ENCODE data around the gene TTLL13. TPM values are rescaled to one million over a fixed set of nuclear protein-coding genes. Genes with fewer than 3 reads are reported as not detected.

TTLL13 gene
- total RNA-seq, 1 donor from 2014 or later: not detected

DNA sequence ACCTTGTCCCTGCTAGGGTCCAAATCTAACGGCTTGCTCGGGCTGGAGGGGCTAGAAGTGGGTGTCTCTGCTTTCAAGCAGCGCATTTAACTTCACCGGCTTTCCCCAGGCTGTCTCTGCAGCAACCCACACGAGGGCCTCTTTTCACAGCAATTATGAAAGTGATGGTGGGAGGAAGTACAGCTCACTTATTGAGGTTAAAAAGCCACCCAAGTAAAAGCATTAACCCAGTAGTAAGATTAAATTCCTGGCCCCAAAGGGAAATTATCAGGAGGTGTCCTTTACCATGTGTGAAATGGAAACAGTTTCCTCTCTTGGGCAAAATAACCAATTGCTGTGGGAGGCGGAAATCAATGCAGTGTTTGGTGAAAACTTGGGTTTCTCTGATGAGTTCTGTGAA is 57.2 kb downstream of the TTLL13 start:
- Histone ChIP-seq H3K4me3 (ENCODE audit: low read depth, low read length) (no peak overlapping the region), H3K27me3 (ENCODE audit: control insufficient read depth, insufficient read depth, low read length) (no peaks in the 10 kb centered on the region), H3K36me3 (ENCODE audit: control insufficient read depth, insufficient read depth, low read length) (no peaks in the 10 kb centered on the region)
- DNase-seq (ENCODE audit: low read depth): no peak
- TF ChIP-seq, protein P1, sequence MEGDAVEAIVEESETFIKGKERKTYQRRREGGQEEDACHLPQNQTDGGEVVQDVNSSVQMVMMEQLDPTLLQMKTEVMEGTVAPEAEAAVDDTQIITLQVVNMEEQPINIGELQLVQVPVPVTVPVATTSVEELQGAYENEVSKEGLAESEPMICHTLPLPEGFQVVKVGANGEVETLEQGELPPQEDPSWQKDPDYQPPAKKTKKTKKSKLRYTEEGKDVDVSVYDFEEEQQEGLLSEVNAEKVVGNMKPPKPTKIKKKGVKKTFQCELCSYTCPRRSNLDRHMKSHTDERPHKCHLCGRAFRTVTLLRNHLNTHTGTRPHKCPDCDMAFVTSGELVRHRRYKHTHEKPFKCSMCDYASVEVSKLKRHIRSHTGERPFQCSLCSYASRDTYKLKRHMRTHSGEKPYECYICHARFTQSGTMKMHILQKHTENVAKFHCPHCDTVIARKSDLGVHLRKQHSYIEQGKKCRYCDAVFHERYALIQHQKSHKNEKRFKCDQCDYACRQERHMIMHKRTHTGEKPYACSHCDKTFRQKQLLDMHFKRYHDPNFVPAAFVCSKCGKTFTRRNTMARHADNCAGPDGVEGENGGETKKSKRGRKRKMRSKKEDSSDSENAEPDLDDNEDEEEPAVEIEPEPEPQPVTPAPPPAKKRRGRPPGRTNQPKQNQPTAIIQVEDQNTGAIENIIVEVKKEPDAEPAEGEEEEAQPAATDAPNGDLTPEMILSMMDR (IDR thresholded peaks at IDR 0.05; ENCODE audit: insufficient read depth, low read length, poor library complexity, severe bottlenecking): no peak

DNA sequence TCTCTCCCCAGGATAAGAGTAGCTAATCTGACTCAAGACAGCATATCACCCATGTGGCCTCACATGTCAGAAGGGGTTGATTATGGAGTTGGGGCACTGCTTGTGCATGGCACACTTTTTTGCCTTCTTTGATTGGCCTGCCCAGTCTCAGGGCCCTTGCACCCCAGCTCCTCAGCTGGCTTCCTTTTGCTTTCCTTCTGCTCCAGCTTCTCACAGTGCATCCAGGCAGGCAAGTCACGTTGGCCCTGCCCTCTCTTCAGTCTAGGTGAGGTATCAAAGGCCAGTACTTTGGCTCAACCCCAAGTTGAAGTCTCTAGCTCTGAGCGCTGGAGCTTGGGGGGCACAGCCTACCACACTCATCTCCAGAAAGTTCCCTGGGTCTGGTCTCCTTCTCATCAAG is 58.3 kb downstream of the TTLL13 start:
- Histone ChIP-seq H3K27me3 (ENCODE audit: control insufficient read depth, insufficient read depth, low read length) (no peaks in the 10 kb centered on the region), H3K36me3 (ENCODE audit: control insufficient read depth, insufficient read depth, low read length) (no peaks in the 10 kb centered on the region), H3K4me3 (ENCODE audit: low read depth, low read length) (no peak overlapping the region)
- TF ChIP-seq, protein P1 (IDR thresholded peaks at IDR 0.05; ENCODE audit: insufficient read depth, low read length, poor library complexity, severe bottlenecking): no peak
- no peak for DNase-seq (ENCODE audit: low read depth)

DNA sequence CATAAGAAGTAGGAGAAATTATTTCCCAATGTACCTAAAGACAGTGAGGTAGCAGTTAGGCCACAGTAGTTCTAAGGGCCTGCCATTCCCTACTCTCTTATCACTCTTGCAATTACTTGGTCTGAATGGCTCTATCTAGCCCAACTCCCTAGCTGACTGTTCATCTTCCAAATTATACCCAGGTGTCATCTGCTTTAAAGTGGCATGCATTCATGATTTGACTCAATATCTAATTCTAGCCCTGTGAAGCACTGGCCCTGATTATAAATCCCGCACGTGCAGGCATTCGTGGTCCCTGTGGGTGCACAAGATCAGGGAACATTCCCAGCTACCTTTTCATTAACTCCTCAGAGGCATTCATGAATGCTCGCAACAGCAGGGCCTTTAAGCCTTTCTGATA is 59.7 kb downstream of the TTLL13 start:
- TF ChIP-seq, protein P1 (IDR thresholded peaks at IDR 0.05; ENCODE audit: insufficient read depth, low read length, poor library complexity, severe bottlenecking): no peak

More for the DNA sequence above, 59.7 kb downstream of the TTLL13 start:
- Histone ChIP-seq H3K36me3 (ENCODE audit: control insufficient read depth, insufficient read depth, low read length) (no peaks in the 10 kb centered on the region), H3K27me3 (ENCODE audit: control insufficient read depth, insufficient read depth, low read length) (no peaks in the 10 kb centered on the region), H3K4me3 (ENCODE audit: low read depth, low read length) (no peak overlapping the region)
- no peak for DNase-seq (ENCODE audit: low read depth)

Other genes with a start within 250 kb of the TTLL13 start
- gene ZNF710, start 248.2 kb upstream of the TTLL13 start, total RNA-seq: 25.4 and 26.8 TPM in 2 replicates
- gene IDH2, start 147.1 kb upstream of the TTLL13 start, total RNA-seq: 79.1 and 92.7 TPM in 2 replicates
- 44.2 and 51.2 TPM in 2 replicates for gene SEMA4B, start 48.2 kb upstream of the TTLL13 start, total RNA-seq
- 33.6 and 38.1 TPM in 2 replicates for gene CIB1, start 15.6 kb upstream of the TTLL13 start, total RNA-seq
- 8.1 and 11.0 TPM in 2 replicates for gene GDPGP1, start 15.3 kb upstream of the TTLL13 start, total RNA-seq
- gene NGRN, start 16.1 kb downstream of the TTLL13 start, total RNA-seq: 124 and 139 TPM in 2 replicates
- 2.0 and 4.0 TPM in 2 replicates for gene ZNF774, start 102.7 kb downstream of the TTLL13 start, total RNA-seq
- 197 and 205 TPM in 2 replicates for gene IQGAP1, start 138.7 kb downstream of the TTLL13 start, total RNA-seq